ENCODE results near the gene NR2C2AP.

DNA sequence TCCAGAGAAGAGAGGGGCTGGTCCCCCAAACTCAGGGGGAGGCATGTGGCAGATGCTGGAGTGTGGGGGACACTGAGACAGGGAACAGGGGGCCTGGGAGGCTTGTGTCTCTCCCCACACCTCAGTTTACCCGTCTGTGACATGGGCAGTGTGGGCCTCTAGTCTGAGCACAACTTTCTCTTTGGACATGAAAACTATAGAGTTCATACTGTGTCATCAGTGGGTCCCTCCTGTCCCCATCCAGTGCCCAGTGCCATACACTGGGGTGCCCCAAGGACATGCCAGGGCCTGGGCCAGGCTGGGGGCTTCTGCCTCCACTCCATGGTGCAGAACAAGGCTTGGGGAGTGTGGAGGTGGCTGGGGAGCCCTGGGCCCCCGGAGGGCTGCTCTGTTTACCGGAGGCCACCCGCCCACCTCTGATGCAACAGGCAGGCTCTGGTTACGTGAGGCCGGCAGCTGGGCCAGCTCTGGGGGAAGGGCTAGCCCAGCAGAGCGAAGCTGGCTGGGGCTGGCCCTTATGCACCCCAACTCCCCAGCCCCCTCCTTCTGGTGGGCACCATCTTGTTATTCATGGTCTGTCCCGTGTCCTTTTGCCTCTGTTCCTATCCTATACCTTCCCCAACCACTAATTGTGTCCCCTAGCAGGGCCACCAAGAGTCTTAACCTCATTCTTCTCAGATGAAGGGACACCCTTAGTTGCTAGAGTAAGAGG, 31.2 kb downstream of the NR2C2AP start:
- TF ChIP-seq CTCF (IDR thresholded peaks at IDR 0.05), result no peak
- no peak for TF ChIP-seq ZFX (IDR thresholded peaks at IDR 0.05; ENCODE audit: borderline replicate concordance)
